Measurements from ENCODE around the gene CYP27B1. TPM values are rescaled to one million over a fixed set of nuclear protein-coding genes. Genes with fewer than 3 reads are reported as not detected.

The CYP27B1 gene
- total RNA-seq, 1 donor from 2014 or later, result 2.4 TPM

GRCh38 chr12:57771873-57772428 is 5.1 kb upstream of the CYP27B1 start, which contains the start of gene METTL1:
TSS of gene METTL1 (minus strand) at chr12:57772105. CDS start at chr12:57772083, 22 bp downstream.
- intact Hi-C loops (cut with micrococcal nuclease), result loop anchor here (1.0 kb wide), 4 partner anchors 10 to 28 kb away; partner anchors contain the start of genes CDK4 and TSFM
- CTCF ChIA-PET, result interaction anchor here (0.7 kb wide), 1 partner anchor 133 kb away, joined by 4 read pairs; no protein-coding TSS in a partner anchor
- H3K9me3 Mint-ChIP-seq, result no peaks in the 10 kb centered on the region

GRCh38 chr12:57771236-57771872 is 4.5 kb upstream of the CYP27B1 start:
- H3K27ac Mint-ChIP-seq, result peak overlapping the region; percentile 98
- H3K4me3 Mint-ChIP-seq, result peak overlapping the region; percentile 98
- peaks cover 31% of the 10 kb centered on the region for H3K36me3 Mint-ChIP-seq (ENCODE audit: low read depth)
- no peaks in the 10 kb centered on the region for H3K9me3 Mint-ChIP-seq
- H3K4me1 Mint-ChIP-seq, result peaks cover 25% of the 10 kb centered on the region
- no peak for DNase-seq
- intact Hi-C loops (cut with micrococcal nuclease), result no loop called here
- ChIA-PET POLR2A (interaction anchor here (0.9 to 1.3 kb wide), 4 partner anchors 10 to 73 kb away, joined by 4 to 11 read pairs (median 7); partner anchors contain the start of gene TSFM), CTCF (no interaction called here)
- H3K27me3 Mint-ChIP-seq, result peaks cover 6% of the 10 kb centered on the region
- TF ChIP-seq CTCF (IDR thresholded peaks at IDR 0.05), result no peak
- ATAC-seq (ENCODE audit: low read depth), result peak; percentile 75

More at GRCh38 chr12:57771873-57772428, 5.1 kb upstream of the CYP27B1 start, which contains the start of gene METTL1:
- Mint-ChIP-seq H3K36me3 (ENCODE audit: low read depth) (peaks cover 31% of the 10 kb centered on the region), H3K4me1 (peaks cover 19% of the 10 kb centered on the region), H3K4me3 (peak within 1 kb of the TSS; percentile 98), H3K27ac (peak within 1 kb of the TSS; percentile 98), H3K27me3 (peaks cover under 1% of the 10 kb centered on the region)
- DNase-seq, result peak; percentile 81
- POLR2A ChIA-PET, result interaction anchor here (0.5 to 1.3 kb wide), 12 partner anchors 9 to 317 kb away, joined by 3 to 11 read pairs (median 4); partner anchors contain the start of genes CDK4, CTDSP2, INHBE and TSFM
- TF ChIP-seq CTCF (IDR thresholded peaks at IDR 0.05), result no peak
- peak; percentile 91 for ATAC-seq (ENCODE audit: low read depth)

DNA sequence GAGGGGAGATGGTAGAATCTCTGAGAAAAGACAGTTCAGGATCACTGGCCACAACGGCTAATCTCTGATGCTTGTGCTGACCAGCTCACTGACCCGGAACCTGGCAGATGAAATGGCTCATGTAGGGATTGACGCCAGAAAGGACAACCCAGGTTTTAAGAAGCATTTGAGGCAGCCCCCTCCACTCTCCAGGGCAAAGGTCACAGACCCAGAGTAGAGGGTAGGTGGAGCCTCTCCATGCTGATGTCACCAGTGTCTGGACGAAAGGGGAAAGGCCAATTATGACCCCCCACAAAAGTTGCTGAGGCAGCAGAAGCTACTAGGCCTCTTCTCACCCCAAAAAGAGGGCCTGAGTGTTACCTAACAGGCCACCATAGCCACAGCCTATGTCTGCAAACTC is 3.9 kb upstream of the CYP27B1 start:
- intact Hi-C loops (cut with micrococcal nuclease), result no loop called here
- ChIA-PET CTCF (no interaction called here), POLR2A (interaction anchor here (1.2 to 6.7 kb wide), 2 partner anchors 12 to 14 kb away, joined by 3 to 34 read pairs; partner anchors contain the start of genes MARCHF9 and TSFM)
- peaks cover 9% of the 10 kb centered on the region for H3K27me3 Mint-ChIP-seq
- no peak for TF ChIP-seq CTCF (IDR thresholded peaks at IDR 0.05)
- ATAC-seq (ENCODE audit: low read depth) (no peak), DNase-seq (no peak)
- H3K4me1 Mint-ChIP-seq, result peaks cover 29% of the 10 kb centered on the region
- no peak overlapping the region for H3K27ac Mint-ChIP-seq
- peaks cover 31% of the 10 kb centered on the region for H3K36me3 Mint-ChIP-seq (ENCODE audit: low read depth)
- H3K4me3 Mint-ChIP-seq, result peak overlapping the region; percentile 44
- H3K9me3 Mint-ChIP-seq, result no peaks in the 10 kb centered on the region

DNA sequence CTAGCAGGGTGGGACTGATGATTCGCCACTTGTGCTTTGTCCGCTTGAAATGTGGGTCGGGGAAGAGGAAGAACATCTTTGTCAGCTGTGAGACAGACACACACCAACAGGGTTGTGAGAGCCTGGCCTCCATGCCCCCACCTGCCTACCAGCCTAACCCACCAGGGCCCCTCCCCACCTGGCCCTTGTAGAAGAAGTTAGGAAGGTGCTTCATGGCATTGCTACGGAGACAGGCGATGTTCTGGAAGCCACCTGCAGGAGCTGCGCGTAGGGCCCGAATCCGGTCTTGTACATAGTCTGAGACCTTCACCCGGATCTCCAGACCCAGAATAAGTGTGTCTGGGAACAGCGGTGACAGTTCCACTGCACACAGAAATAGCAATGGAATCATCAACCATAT is 2.7 kb upstream of the CYP27B1 start:
- no peak overlapping the region for H3K27ac Mint-ChIP-seq

More for the DNA sequence above, 2.7 kb upstream of the CYP27B1 start:
- ATAC-seq (ENCODE audit: low read depth) (no peak), DNase-seq (no peak)
- peak overlapping the region; percentile 38 for H3K4me3 Mint-ChIP-seq
- CTCF ChIA-PET, result no interaction called here
- peaks cover 31% of the 10 kb centered on the region for H3K36me3 Mint-ChIP-seq (ENCODE audit: low read depth)
- H3K9me3 Mint-ChIP-seq, result no peaks in the 10 kb centered on the region
- POLR2A ChIA-PET, result interaction anchor here (1.2 to 6.7 kb wide), 2 partner anchors 13 kb away, joined by 3 to 34 read pairs; partner anchors contain the start of genes MARCHF9 and TSFM
- H3K27me3 Mint-ChIP-seq, result peaks cover 10% of the 10 kb centered on the region
- peaks cover 40% of the 10 kb centered on the region for H3K4me1 Mint-ChIP-seq
- TF ChIP-seq CTCF (IDR thresholded peaks at IDR 0.05), result no peak
- intact Hi-C loops (cut with micrococcal nuclease), result no loop called here
